Psoas muscle (tissue), 8 donors: ENCODE measurements around the gene OSBPL3. TPM values are rescaled to one million over a fixed set of nuclear protein-coding genes. Genes with fewer than 3 reads are reported as not detected.

ENCODE experiments used
- ATAC-seq, 4 donors: fragments of 200-7000 bp; cut with Tn5 transposase; one replicate each; pipeline ENCODE4 v1.9.1; 2020; ENCODE audit warnings: moderate library complexity in 3 of 4, mild to moderate bottlenecking in 2 of 4
- DNase-seq, 2 donors: peaks; one replicate each; pipeline ENCODE4 v3.0.0-alpha.2; 2020
- H3K27ac ChIP-seq: fragments of 200-600 bp; one replicate; pipeline ENCODE4 v1.8.0; 2022
- H3K27me3 ChIP-seq, 3 donors: fragments of 200-600 bp in 1 of 3; one replicate each; pipeline versions ENCODE4 v1.6.1 to v1.8.0; 2013 to 2022; ENCODE audit warnings: low read length in 2 of 3, mild to moderate bottlenecking in 2 of 3, moderate library complexity in 1 of 3; ENCODE audit not compliant: insufficient read depth in 3 of 3
- H3K36me3 ChIP-seq, 2 donors: fragments of 200-600 bp in 1 of 2; one replicate each; pipeline versions ENCODE4 v1.6.1 to v1.8.0; 2013 to 2022; ENCODE audit warnings: low read depth in 1 of 2, mild to moderate bottlenecking in 1 of 2, moderate library complexity in 1 of 2; ENCODE audit not compliant: insufficient read depth in 1 of 2
- H3K4me1 ChIP-seq: fragments of 200-600 bp; one replicate; pipeline ENCODE4 v1.8.0; 2022
- H3K4me3 ChIP-seq: fragments of 200-600 bp; one replicate; pipeline ENCODE4 v1.8.0; 2022; ENCODE audit warnings: mild to moderate bottlenecking
- H3K9me3 ChIP-seq: fragments of 200-600 bp; one replicate; pipeline ENCODE4 v1.8.0; 2022
- CTCF ChIP-seq: fragments of 200-600 bp; IDR thresholded peaks from one replicate; pipeline ENCODE4 v1.8.0; 2022; ENCODE audit warnings: antibody characterized with exemption
- WGBS, 3 donors: extraction: QIAGEN DNeasy Blood & Tissue Kit; methylation state at CpG; one replicate each; pipeline versions ENCODE4 v1.1.6 to v1.1.7; 2013; 5-methylcytosine and 5-hydroxymethylcytosine counted together
- intact Hi-C, 2 donors: fragments of 100-400 bp; cut with DNase I; formaldehyde crosslinking; loops; one replicate each; pipeline versions ENCODE4 v1.11.0 to v1.14.2; 2022
- polyA plus RNA-seq, 3 donors: library from polyadenylated mRNA; stranded (reverse); fragments of 200-250 nt; gene quantifications; one replicate each; pipeline ENCODE4 v1.2.3, GENCODE V29; 2013
- total RNA-seq, 4 donors: library from RNA; stranded (reverse); fragmentation: NEBNext Ultra II Directional in 2 of 4; extraction: Animal tissue kit (Norgen Biotek cat#: 25700) in 2 of 4; gene quantifications; one replicate each; pipeline versions ENCODE4 v1.2.1 to v1.2.4, GENCODE V29; 2021 to 2023
- donor health status: healthy with polysubstance abuse.
- donor health status: DM: no; HTN: no; CAD: no; lungs with moderate emphysema.
- donor health status: Bipolar disorder and iron deficiency.
- donor health status: healthy.
- donor health status: DM: yes; HTN: yes; CAD: no.
- donor health status: DM: no; HTN: no; CAD: no.
- donor health status: DM: no; HTN: no; CAD: no.
- donor health status: DM: yes; HTN: yes; CAD: no.

Gene OSBPL3
- total and polyA plus RNA-seq, 7 donors = 1.9 to 8.7 (median 4.2) TPM

DNA sequence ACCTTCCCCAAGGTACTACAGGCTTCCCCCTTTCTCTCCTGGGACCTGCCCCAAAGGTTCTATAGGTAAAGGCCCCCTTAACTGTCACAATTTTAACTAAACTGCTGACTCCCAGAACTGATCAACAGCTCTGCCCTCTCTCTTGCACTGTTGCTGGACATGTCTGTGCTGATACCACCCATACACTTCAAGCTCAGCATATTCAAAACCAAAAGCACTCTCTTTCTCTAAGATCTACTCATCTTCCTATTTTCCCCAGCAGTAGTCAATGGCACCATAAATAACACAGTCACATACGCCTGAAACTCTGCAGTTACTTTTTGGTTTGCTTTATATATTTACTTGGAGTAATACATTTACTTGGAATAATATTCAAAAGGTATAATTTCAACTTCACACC is 12.3 kb downstream of the OSBPL3 start:
- intact Hi-C loops = no loop called here
- WGBS, 3 donors = 68 to 84% (median 81%) methylated on average over 1 of the region's 1 CpG
- TF ChIP-seq CTCF = no peak
- ATAC-seq = no peak
- H3K9me3 ChIP-seq = no peaks in the 10 kb centered on the region
- H3K36me3 ChIP-seq = no peaks in the 10 kb centered on the region
- no peak overlapping the region for H3K27ac ChIP-seq
- H3K4me3 ChIP-seq = no peak overlapping the region
- no peak for DNase-seq
- no peaks in the 10 kb centered on the region for H3K27me3 ChIP-seq
- peaks cover 6% of the 10 kb centered on the region for H3K4me1 ChIP-seq

GRCh38 chr7:24966802-24967201 is 13.2 kb downstream of the OSBPL3 start:
- no peak overlapping the region for H3K4me3 ChIP-seq
- peaks cover 4% of the 10 kb centered on the region for H3K4me1 ChIP-seq
- H3K9me3 ChIP-seq = no peaks in the 10 kb centered on the region
- H3K36me3 ChIP-seq = no peaks in the 10 kb centered on the region
- H3K27ac ChIP-seq = no peak overlapping the region
- intact Hi-C loops = no loop called here
- no peak for TF ChIP-seq CTCF
- no peaks in the 10 kb centered on the region for H3K27me3 ChIP-seq
- ATAC-seq = no peak
- 85 to 97% (median 97%) methylated on average over 1 of the region's 1 CpG for WGBS, 3 donors
- DNase-seq = no peak

DNA sequence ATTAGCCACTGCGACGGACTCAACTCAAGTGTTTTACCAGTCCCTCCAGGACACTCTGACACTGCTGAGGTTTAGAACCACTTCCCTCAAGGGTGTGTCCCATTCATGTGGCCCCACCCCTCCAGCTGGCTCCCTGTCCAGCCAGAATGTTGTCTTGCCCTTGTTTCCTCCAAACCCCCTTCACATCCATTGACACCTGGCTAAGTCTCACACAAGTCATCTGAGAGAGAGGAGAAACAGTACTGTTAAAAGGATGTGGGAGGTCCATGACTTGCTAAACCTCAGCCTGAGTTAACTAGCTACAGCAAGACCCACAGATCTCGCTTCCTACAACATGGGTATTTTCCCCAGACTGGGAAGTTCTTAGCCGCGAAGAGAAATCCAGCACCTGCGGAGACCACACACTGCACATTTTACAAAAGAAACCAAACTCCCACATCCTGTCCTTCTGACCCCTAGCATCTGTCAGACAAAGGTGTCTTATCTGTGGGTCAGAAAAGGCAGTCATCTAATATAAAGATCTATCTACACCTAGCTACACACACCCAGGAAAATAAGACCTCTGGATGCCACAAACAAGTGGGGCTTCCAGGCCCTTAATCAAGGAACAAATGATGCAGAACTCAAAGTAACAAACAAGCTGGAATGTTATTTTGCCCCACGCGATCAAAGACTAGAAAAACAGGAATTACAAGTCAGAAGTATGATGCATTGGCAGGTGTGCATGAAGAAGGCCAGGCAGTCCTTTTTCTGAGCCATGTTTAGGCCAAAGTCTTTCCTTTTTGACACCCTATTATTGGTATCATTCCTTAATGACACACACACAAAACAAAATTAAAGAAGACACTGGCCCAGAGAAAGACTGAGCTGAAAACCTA is 13.9 kb downstream of the OSBPL3 start:
- no peak overlapping the region for H3K4me3 ChIP-seq
- H3K36me3 ChIP-seq = no peaks in the 10 kb centered on the region
- no peak for TF ChIP-seq CTCF
- DNase-seq (no peak), ATAC-seq (no peak)
- H3K9me3 ChIP-seq = no peaks in the 10 kb centered on the region
- 63 to 81% (median 76%) methylated on average over 8 of the region's 8 CpGs for WGBS, 3 donors
- H3K4me1 ChIP-seq = no peaks in the 10 kb centered on the region
- intact Hi-C loops = no loop called here
- H3K27me3 ChIP-seq = no peaks in the 10 kb centered on the region
- H3K27ac ChIP-seq = no peak overlapping the region

GRCh38 chr7:24964191-24964590 is 15.8 kb downstream of the OSBPL3 start:
- Histone ChIP-seq H3K27me3 (no peaks in the 10 kb centered on the region), H3K36me3 (no peaks in the 10 kb centered on the region), H3K4me3 (no peak overlapping the region), H3K9me3 (no peaks in the 10 kb centered on the region), H3K27ac (no peak overlapping the region), H3K4me1 (no peaks in the 10 kb centered on the region)
- intact Hi-C loops = no loop called here
- TF ChIP-seq CTCF = no peak
- DNase-seq (no peak), ATAC-seq (no peak)
- 87 to 95% (median 94%) methylated on average over 2 of the region's 2 CpGs for WGBS, 3 donors
